HG03045 (cell line): Measurements from ENCODE around the gene TRAPPC3L.

ENCODE experiments used
- ATAC-seq: cut with Tn5 transposase; IDR thresholded peaks from one replicate; pipeline ENCODE4 v1.9.1; 2021; ENCODE audit warnings: mild to moderate bottlenecking, moderate library complexity; ENCODE audit not compliant: unreplicated experiment

The TRAPPC3L gene

DNA sequence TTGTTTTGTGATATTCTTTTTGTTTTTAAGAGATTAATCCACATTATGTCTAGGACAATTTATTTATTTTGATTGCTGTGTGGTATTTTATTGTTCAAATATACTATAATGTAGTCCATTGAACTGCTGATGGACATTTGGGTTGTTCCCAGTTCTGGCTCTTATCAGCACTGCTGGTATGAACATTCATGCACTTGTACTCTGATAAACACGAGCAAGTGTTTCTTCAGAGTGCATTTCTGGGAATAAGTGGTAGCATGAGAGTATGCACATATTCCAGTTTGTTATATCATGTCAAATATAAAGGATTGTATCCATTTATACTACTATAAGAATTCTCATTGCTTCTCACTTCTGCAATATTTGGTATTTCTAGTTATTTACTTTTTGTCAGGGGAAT lies 77.2 kb downstream of the TRAPPC3L start:
- ATAC-seq, result no peak

DNA sequence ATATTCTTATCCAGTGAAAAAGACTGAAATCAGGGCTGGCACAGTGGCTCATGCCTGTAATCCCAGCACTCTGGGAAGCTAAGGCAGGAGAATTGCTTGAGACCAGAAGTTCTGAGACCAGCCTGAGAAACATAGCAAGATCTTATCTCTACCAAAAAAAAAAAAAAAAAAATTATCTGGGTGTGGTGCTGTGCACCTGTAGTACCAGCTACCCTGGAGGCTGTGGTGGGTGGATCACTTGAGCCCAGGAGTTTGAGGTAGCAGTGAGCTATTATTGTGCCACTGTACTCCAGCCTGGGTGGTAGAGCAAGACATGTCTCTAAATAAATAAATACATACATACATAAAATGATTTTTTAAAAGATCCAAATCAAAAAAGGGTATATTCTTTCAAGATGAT lies 78.0 kb downstream of the TRAPPC3L start:
- no peak for ATAC-seq

DNA sequence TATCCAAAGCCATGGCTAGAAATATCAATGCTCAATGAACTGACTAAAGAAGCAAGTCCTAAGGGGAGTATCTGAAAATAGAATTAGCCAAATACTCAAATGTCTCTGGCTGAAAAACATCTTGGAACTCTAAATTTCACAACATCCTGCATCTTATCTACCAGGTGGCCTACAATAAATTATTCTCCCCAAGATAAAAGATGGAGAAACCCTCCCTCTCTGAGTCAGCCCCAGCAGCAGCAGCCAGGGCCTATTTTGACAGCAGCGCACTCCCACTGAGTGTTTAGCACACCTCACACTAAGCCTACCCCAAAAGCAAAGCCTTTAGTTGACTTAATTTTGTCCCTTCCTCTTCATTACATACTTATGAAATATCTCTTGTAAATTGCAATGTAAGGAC lies 78.4 kb downstream of the TRAPPC3L start:
- no peak for ATAC-seq

DNA sequence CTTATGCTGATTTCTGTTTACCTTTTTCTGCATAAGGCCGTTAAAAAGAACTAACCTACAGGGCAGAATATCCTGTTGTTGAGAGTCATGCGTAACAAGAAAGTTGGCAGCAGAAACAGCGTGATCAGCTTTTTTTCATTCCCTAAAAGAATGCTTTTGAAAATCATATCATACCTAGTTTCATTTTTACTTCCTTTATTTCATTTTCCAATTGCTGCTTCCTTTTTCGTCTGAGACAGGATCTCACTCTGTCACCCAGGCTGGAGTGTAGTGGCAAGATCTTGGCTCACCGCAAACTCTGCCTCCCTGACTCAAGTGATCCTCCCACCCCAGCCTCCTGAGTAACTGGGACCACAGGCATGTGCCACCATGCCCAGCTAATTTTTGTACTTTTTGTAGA lies 80.2 kb downstream of the TRAPPC3L start:
- ATAC-seq, result no peak

DNA sequence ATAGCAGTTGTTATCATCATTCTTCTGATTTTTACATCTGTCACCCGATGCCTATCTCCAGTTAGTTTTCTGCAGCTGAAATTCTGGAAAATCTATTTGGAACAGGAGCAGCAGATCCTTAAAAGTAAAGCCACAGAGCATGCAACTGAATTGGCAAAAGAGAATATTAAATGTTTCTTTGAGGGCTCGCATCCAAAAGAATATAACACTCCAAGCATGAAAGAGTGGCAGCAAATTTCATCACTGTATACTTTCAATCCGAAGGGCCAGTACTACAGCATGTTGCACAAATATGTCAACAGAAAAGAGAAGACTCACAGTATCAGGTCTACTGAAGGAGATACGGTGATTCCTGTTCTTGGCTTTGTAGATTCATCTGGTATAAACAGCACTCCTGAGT lies 82.2 kb downstream of the TRAPPC3L start:
- no peak for ATAC-seq

DNA sequence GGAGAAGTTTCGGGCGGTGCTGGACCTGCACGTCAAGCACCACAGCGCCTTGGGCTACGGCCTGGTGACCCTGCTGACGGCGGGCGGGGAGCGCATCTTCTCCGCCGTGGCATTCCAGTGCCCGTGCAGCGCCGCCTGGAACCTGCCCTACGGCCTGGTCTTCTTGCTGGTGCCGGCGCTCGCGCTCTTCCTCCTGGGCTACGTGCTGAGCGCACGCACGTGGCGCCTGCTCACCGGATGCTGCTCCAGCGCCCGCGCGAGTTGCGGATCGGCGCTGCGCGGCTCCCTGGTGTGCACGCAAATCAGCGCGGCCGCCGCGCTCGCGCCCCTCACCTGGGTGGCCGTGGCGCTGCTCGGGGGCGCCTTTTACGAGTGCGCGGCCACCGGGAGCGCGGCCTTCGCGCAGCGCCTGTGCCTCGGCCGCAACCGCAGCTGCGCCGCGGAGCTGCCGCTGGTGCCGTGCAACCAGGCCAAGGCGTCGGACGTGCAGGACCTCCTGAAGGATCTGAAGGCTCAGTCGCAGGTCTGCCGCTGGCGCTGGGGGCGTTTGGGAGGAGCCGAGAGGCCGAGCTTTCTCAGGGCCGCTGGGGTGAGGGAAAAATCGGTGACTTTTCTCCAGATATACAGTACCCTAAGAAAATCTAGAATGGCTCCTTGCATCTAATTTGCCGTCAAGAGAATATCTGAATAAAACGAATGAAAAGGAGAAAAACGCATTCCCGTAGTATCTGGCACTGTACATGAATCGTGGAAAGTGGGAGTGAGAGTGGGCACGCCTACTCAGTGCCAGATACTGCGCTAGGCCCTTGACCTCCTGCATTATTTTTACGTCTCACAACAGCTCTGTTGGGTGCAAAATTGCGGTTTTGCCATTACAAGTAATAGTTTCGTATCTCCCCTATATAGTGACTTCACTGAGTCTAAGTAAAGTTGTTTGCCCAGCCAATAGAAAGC lies 83.3 kb downstream of the TRAPPC3L start:
- peak; percentile 84 for ATAC-seq

DNA sequence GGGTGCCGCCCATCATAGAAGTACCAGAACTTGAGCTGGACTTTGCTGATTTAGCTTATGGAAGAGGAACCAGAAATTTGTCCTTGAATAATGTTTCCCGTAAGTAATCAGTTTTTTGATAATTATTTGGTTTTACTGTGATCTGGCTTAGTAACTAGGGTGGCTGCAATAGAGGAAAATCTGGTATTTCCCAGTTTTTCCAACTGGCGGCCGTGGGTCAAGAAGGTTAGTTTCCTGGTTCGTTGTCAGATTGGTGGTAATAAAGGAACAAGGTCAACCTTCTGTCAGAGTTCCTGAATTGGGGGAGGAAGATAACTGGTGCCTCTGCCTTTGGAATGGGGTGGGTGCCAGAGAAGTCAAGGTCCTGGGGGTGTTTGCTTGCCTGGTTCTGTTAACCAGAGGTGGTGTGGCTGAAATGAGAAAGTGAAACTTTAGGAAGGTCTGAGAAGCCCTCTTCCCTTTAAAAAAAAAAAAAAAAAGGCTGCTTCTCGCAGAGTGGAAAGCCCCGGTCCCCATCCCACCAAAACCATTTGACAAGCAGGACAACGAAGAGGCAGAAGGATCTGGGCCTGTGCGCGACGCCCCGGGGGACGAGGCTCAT lies 84.1 kb downstream of the TRAPPC3L start, which contains the start of gene CALHM6:
Gene CALHM6, plus strand, starts transcription at position 45 of the 601 bp plus-strand sequence. Its CDS starts 555 bp downstream, at position 600.
- no peak for ATAC-seq

DNA sequence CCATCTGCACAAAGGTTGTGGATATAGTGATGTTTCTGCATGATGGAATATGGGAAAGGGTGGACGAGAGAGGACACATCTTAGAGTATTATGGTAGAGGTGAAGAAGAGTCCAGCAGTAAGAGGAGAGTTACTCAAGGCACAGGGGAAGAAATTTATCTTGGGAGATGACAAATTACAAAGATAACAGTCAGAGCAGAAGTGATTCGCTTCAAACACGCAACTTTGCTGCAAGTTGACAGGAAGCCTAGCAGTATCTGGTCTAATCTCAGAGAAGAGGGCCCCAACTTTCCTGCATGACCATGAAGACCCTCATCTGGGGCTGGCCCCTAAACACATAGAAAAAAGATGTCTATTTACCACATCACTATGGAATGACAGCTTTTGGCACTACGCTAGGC lies 85.6 kb downstream of the TRAPPC3L start:
- no peak for ATAC-seq

DNA sequence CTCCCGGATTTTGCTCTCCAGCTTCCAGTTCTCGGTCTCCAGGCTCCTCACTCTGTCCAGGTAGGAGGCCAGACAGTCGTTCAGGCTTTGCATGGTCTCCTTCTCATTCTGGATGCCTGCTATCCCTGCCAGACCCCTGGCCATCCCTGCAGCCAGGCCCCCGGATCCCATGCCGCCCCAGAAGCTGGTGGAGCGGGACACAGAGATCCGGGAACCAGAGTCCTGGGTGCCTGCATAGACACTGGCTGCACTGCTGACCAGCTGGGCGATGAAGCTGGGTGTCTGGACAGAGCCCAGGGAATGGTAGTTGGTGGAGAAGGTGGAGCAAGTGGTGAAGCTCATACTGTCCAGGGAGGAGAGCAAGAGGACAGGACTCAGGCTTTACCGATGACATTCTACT lies 87.2 kb downstream of the TRAPPC3L start:
- no peak for ATAC-seq

DNA sequence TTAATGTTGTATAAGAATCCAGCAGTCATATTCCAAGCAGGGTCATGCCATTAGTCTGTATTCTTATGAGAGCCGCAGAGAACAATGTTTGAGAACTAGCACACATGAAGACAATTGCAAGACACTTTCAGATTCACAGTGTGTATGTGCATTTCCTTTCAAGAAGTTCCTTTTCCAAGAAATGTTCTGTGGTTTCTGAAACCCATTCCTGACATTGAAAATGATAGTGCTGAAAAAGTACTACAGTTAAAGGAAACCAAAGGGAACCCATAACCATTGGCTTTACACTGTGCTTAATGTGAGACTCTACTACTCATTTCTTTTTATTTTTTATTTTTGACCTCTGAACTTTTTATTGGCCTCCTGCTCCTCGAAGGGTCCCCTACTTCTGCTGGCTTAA lies 88.6 kb downstream of the TRAPPC3L start:
- no peak for ATAC-seq

DNA sequence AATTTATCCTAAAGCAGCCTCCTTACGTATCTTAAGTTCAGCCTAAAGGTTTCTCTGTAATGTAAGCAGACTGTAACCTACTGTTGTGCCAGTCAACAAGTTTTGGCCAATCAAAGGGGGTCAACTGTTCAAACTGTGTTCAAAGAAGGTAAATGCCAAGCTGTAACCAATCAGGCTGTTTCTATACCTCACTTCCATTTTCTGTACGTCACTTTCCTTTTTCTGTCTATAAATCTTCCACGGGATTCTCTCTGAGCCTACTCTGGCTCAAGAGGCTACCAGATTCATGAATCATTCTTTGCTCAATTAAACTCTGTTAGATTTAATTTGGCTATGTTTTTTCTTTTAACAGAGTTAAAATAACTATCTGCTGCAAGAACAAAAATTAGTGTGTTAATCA lies 89.4 kb downstream of the TRAPPC3L start:
- no peak for ATAC-seq

DNA sequence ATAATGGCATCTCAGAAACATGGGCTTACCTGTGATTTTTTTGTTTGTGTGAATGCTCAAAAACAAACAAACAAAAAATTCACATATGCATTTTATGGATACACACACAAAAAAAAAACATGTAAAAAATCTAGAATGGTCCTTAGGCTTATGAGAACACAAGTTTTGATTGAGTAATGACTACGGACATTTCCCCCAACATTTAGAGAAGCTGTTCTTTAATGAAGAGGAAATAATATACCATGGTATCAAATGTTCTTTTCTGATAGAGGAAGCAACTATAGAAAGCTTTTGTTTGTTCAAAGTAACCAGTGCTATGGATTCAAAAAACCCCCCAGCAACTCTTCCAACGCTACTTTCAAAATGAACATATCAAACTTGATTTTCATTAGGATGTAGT lies 93.0 kb downstream of the TRAPPC3L start:
- no peak for ATAC-seq

DNA sequence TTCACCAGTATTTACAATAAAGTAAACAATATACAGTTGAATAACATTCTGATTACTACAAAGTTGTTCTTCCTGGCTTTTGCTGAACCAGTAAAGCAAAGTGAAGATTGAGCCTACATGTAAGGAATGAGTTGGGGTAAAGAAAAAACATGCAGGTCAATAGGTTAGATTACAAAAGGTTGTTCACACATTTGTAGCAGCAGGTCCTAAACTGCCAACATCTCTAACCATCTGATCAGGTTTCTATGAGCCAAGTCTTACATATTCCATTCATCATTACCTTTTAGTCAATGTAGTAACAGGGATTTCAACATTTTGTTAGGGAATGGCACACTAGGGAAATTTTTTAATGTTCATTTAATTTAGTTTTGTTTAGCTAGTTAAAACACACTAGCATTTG lies 93.6 kb downstream of the TRAPPC3L start:
- ATAC-seq, result no peak

DNA sequence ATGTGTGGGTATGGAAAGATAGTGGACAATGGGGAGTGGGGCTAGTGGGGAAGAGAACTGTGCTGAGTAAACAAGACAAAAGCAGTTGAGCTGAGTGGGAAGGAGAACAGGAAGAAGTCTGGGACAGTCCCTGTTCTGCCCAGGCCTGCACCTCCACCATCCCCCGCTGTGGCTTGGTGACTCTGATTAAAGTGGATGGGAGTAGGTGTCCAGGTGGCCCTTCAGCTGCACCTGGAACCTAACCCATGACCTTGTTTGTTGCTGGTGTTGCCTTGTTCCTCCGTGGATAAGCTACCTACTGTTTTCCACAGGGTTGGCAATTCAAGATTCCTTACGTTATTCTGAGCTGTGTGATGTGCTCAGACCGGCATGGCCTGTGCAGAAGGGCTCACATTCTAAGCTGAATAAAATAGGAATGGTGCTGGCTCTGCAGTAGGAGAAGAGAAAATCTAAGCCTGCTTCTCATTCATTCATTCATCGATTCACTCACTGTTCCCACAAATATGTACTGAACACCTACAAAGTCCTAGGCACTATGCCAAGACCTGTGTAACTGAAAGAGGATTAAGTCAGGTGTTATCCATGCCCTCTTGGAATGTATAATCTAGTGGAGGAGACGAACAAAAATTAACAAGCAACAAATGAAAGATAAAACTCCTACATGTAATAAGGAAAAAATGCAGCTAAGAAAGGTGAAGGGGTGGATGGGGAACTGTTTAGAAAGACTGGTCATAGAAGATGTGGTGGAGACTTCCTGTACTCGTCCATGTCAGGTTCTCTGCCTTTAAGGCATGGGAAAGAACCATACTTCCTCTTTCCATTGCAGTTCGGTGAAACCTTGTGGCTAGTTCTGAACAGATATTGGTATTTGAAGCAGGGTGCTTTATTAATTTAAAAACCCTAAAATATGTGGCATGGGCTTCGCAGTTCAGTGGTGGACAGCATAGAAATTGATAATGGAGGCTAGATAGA lies 94.4 kb downstream of the TRAPPC3L start:
- ATAC-seq, result peak; percentile 74

DNA sequence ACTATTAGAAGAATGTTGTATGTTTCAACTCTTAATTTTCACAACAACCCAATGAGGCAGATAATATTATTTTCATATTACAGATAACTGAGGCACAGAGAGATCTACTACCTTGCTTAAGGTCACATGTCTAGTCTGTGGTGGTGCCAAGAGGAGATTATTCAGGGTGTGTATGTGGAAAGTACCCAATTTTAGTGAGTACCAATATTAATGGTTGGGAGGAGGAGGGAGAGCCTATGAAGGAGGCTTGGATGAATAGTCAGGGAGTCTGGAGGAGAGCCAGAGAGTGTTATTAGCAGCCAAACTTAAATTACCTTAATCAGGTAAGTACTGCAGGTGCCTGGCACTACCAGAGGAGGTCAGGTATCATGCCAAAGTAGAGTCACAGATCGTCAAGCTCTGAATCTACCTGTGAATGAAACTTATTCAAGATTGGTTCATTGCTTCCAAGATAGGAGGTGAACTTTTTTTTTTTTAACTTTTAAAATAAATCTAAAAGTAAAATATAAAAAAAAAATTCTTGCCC lies 95.2 kb downstream of the TRAPPC3L start:
- ATAC-seq, result no peak

DNA sequence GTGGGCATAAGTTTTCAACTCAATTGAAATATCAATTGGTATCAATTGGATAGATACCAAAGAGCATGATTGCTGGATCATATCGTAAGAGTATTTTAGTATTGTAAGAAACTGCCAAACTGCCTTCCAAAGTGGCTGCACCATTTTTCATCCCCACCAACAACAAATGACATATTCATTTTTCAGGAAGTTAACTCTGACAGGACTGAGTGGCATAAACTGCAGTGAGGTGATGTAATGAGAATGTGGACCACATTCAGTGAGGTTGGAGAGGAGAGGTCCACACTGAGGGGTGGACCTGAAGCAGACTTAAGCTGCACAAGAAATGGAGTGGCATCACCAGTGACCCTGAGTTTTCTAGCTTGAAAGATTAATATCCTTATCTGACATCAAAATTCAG lies 95.9 kb downstream of the TRAPPC3L start:
- no peak for ATAC-seq

DNA sequence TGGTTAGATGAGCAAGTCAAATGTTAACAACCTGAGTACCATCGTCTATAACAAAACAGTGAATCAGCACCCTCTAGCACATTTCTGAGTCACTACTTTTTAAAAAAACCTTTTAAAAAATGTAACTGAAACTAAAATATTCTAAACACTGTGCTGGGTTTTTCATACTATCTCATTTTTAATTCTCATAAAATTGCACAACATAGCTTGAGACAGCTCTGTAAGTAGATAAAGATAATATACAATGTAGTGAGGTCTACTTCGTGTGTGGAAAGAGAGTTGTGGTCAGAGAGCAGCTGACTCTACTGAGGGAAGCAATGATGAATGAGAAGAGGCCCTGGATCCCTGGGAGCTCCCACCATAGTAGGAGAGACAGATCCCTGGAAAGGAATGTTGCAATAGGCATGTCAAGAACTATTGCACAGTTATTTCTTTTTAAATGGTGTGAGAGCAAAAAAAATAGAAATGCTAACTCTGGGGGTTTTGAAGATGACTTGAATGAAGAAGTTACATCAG lies 97.9 kb downstream of the TRAPPC3L start:
- ATAC-seq, result no peak

DNA sequence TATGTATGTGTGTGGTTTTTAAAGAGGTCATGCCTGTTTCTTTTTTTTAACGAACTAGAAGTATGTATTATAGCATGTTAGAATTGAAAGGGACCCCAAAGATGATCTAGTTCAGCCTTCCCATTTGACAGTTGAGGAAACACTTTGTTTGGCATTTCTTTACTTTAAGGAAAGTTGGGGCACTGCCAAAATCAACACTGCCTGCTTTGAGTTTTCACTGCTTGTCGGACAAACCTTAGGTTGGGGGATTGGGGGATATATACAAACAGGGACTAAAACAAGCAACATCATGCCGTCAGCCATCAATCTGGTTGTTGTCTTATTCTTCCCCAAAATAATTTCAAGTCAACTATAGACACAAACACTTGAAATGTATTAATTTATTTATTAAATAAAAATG lies 98.4 kb downstream of the TRAPPC3L start:
- ATAC-seq, result no peak

DNA sequence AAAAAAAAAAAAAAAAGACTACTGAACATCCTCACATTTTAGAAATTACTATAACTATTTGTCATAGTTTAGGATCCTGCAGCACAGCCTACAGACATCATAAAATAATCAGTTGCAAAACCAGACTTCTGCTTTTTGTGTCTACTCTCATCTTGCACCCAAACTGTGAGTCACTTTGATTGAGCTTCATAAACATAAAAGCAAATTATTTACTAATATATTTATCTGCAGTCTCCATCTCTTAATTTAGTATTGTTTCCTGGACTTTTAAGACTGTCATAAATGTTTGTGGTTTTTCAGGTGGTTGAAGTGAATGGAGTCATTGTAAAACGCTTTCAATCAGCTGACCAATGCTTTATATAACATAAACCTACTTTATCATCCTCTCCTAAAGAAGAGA lies 99.1 kb downstream of the TRAPPC3L start:
- ATAC-seq, result no peak

DNA sequence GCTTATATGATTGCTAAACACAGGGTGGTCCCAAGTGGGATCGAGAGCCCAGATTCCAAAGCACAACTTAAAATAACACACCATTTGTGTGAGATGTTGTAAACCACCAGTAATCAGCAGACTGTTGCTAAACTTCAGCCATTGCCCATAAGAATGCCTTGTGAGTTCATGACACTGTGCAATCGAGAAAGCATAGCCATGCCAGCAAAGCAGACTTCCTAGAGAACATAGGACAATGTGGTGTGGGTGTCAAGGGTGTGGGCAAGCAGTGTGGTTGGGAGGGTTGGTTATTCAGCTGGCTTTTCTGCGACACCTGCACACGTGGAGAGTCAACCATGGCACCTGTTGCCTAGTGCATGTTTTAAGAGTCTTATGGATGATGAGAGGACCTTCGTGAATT lies 100.4 kb downstream of the TRAPPC3L start:
- no peak for ATAC-seq
